Measurements from ENCODE around the gene IP6K1.

DNA sequence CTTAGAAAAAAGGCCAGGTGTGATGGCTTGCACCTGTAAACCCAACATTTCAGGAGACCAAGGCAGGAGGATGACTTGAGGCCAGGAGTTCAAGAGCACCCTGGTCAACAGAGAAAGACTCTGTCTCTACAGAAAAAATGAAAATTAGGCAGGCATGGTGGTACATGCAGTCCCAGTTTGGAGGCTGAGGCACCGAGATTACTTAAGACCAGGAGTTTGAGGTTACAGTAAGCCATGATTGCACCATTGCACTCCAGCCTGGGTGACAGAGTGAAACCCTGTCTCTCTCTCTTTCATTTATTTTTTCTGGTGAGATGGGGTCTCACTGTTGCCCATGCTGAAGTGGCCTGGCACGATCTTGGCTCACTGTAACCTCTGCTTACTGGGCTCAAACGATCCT, 24.7 kb downstream of the IP6K1 start:
- no peak for TF ChIP-seq POLR2A (IDR thresholded peaks at IDR 0.05)
- TF ChIP-seq, protein P1, sequence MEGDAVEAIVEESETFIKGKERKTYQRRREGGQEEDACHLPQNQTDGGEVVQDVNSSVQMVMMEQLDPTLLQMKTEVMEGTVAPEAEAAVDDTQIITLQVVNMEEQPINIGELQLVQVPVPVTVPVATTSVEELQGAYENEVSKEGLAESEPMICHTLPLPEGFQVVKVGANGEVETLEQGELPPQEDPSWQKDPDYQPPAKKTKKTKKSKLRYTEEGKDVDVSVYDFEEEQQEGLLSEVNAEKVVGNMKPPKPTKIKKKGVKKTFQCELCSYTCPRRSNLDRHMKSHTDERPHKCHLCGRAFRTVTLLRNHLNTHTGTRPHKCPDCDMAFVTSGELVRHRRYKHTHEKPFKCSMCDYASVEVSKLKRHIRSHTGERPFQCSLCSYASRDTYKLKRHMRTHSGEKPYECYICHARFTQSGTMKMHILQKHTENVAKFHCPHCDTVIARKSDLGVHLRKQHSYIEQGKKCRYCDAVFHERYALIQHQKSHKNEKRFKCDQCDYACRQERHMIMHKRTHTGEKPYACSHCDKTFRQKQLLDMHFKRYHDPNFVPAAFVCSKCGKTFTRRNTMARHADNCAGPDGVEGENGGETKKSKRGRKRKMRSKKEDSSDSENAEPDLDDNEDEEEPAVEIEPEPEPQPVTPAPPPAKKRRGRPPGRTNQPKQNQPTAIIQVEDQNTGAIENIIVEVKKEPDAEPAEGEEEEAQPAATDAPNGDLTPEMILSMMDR (IDR thresholded peaks at IDR 0.05): no peak
